Gastrocnemius medialis (tissue), 4 donors: ENCODE data around the gene ZP4.

Experiments
- CTCF ChIP-seq, 5 experiments: fragments of 450-650 bp in 3 of 5; fragments of 200-600 bp in 2 of 5; sonication (generic) in 2 of 5; IDR thresholded peaks in 4 of 5; conservative IDR thresholded peaks in 1 of 5; 1 replicate in 4 of 5; 2 replicates in 1 of 5; pipeline ENCODE4 v1.5.1; 2016 to 2019; ENCODE audit warnings: antibody characterized with exemption in 5 of 5, mild to moderate bottlenecking in 3 of 5, moderate library complexity in 3 of 5
- POLR2A ChIP-seq, 2 donors: fragments of 450-650 bp; IDR thresholded peaks; one replicate each; pipeline ENCODE4 v1.6.1; 2017; ENCODE audit warnings: antibody characterized with exemption in 2 of 2, mild to moderate bottlenecking in 2 of 2, moderate library complexity in 2 of 2

GRCh38 chr1:237834048-237834447, 56.7 kb downstream of the ZP4 start:
- TF ChIP-seq CTCF (IDR thresholded peaks at IDR 0.05 in 4 of 5, conservative IDR thresholded peaks at IDR 0.05 in 1 of 5) (no peak), POLR2A (IDR thresholded peaks at IDR 0.05) (no peak)
